ENCODE measurements around the gene CA5A. TPM values are rescaled to one million over a fixed set of nuclear protein-coding genes. Genes with fewer than 3 reads are reported as not detected.

Gene CA5A
- total and polyA plus RNA-seq, 9 of the 15 experiments (the other 6 are each of a cell fraction or from before 2014, with no cell fraction given), result not detected

- Histone ChIP-seq H3K4me1 (replicated peaks in 1 of 2; ENCODE audit: control insufficient read depth in 2 of 2, insufficient read depth in 2 of 2, low read length in 2 of 2) (peaks cover 10 to 13% of the 10 kb centered on the region in 2 experiments; a peak in 4 of 5 replicates), H3K4me3 (no peak overlapping the region), H3K9me3 (replicated peaks; ENCODE audit: control insufficient read depth, insufficient read depth, low read depth, low read length) (peaks cover 4% of the 10 kb centered on the region), H3K27me3 (ENCODE audit: control insufficient read depth in 2 of 2, insufficient read depth in 2 of 2, low read length in 2 of 2) (peaks cover 10 to 36% of the 10 kb centered on the region in 2 experiments; a peak in 4 of 5 replicates), H4K20me1 (replicated peaks; ENCODE audit: control insufficient read depth, insufficient read depth, low read length) (no peaks in the 10 kb centered on the region), H3K9ac (ENCODE audit: insufficient read depth in 1 of 2, low read depth in 2 of 2, low read length in 2 of 2) (peak overlapping the region in 1 of 2 experiments; percentile 13; a peak in 1 of 4 replicates), H3K36me3 (ENCODE audit: control insufficient read depth, insufficient read depth, low read length) (no peaks in the 10 kb centered on the region), H2AFZ (ENCODE audit: low read depth, low read length) (no peak overlapping the region), H3K9me1 (ENCODE audit: control insufficient read depth, insufficient read depth, low read length) (no peaks in the 10 kb centered on the region), H3K79me2 (ENCODE audit: control insufficient read depth, insufficient read depth, low read length) (no peaks in the 10 kb centered on the region), H3K27ac (ENCODE audit: extremely low read depth, low read depth, low read length) (no peak overlapping the region), H3K4me2 (ENCODE audit: insufficient read depth, low read length) (no peak overlapping the region)
- in situ Hi-C loops (cut with MboI) (no loop called here), intact Hi-C loops (cut with micrococcal nuclease) (no loop called here)
- ATAC-seq, result peak; percentile 23; the same call in 2 of the 3 replicates
- peak in 1 of 4 experiments; percentile 16 for DNase-seq (ENCODE audit: extremely low read depth in 1 of 4, low spot score in 3 of 4)
- ChIA-PET POLR2A (no interaction called here), CTCF (ENCODE audit: low intra/inter-chr PET ratio) (no interaction called here)
- WGBS (ENCODE audit: insufficient coverage, low coverage, missing lambda C conversion rate), result 28% methylated on average over 16 of the region's 19 CpGs
- BruUV-seq (replicated peaks), result no TSS peak
- no peak for FAIRE-seq
- no peak for TF ChIP-seq SMARCA4 (IDR thresholded peaks at IDR 0.05)
- no peak for TF ChIP-seq MEIS2 (IDR thresholded peaks at IDR 0.05; ENCODE audit: partially characterized antibody)
- no peak for TF ChIP-seq POLR2AphosphoS2 (IDR thresholded peaks at IDR 0.05; ENCODE audit: low read length)
- TF ChIP-seq SNRNP70 (optimal IDR thresholded peaks at IDR 0.05; ENCODE audit: low read depth, low read length), result no peak
- peak; percentile 5 to 31 (median 30); a peak in 2 of 6 replicates for TF ChIP-seq CTCF (IDR thresholded peaks at IDR 0.05 in 2 of 3, conservative IDR thresholded peaks at IDR 0.05 in 1 of 3; ENCODE audit: insufficient read depth in 2 of 3, low read depth in 1 of 3, low read length in 3 of 3)
- TF ChIP-seq ZNF584 (CRISPR knock-in tag; IDR thresholded peaks at IDR 0.05; ENCODE audit: low read depth), result no peak
- peak; percentile 80 for TF ChIP-seq ZNF263 (CRISPR knock-in tag; IDR thresholded peaks at IDR 0.05; ENCODE audit: borderline replicate concordance)
- TF ChIP-seq CREM (IDR thresholded peaks at IDR 0.05; ENCODE audit: low read depth), result no peak
- no peak for TF ChIP-seq GTF2E2 (tag; IDR thresholded peaks at IDR 0.05)
- no peak for TF ChIP-seq HSF4 (CRISPR knock-in tag; IDR thresholded peaks at IDR 0.05; ENCODE audit: borderline replicate concordance)
- TF ChIP-seq, protein P1, sequence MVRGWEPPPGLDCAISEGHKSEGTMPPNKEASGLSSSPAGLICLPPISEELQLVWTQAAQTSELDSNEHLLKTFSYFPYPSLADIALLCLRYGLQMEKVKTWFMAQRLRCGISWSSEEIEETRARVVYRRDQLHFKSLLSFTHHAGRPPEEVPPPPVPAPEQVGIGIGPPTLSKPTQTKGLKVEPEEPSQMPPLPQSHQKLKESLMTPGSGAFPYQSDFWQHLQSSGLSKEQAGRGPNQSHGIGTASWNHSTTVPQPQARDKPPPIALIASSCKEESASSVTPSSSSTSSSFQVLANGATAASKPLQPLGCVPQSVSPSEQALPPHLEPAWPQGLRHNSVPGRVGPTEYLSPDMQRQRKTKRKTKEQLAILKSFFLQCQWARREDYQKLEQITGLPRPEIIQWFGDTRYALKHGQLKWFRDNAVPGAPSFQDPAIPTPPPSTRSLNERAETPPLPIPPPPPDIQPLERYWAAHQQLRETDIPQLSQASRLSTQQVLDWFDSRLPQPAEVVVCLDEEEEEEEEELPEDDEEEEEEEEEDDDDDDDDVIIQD (CRISPR knock-in tag; IDR thresholded peaks at IDR 0.05), result no peak
- no peak for TF ChIP-seq CREB1 (IDR thresholded peaks at IDR 0.05)
- TF ChIP-seq CREB1 (CRISPR knock-in tag; IDR thresholded peaks at IDR 0.05), result no peak
- TF ChIP-seq RAD21 (CRISPR knock-in tag; conservative IDR thresholded peaks at IDR 0.05 in 1 of 2, IDR thresholded peaks at IDR 0.05 in 1 of 2), result peak in 1 of 2 experiments; percentile 27; a peak in 1 of 4 replicates
- TF ChIP-seq RFX1 (IDR thresholded peaks at IDR 0.05), result no peak
- no peak for TF ChIP-seq RBM25 (IDR thresholded peaks at IDR 0.05; ENCODE audit: low read depth, low read length, severe bottlenecking)
- TF ChIP-seq LCOR (CRISPR knock-in tag; IDR thresholded peaks at IDR 0.05), result no peak
These were observed 58.3 kb downstream of the CA5A start for GRCh38 chr16:87877942-87878507.

Measured in K562 (cell line).